Measurements from ENCODE around the gene FBXO41.

The FBXO41 gene

DNA sequence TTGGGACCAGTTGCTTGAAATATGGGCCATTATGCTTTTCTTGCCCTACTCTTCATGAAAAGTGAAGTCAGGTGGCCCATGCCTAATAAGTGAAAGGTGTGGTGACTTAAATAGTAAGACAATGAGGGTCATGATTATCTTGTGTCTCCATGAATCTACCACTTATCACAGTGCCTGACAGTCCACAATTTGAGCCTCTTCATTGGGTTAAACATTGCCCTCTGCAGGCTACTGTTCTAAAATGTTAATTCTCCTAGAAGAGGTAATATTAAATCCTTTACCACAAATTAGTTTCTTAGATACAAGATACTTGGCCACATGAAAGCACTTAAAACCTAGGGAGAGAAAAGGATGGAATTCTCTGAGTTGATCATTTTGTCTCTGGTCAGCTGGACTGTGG is 5.0 kb upstream of the FBXO41 start:
- H3K4me3 ChIP-seq (replicated peaks; ENCODE audit: low read depth, low read length): no peak overlapping the region
- DNase-seq (ENCODE audit: extremely low read depth, low read depth): no peak
- TF ChIP-seq, protein P1, sequence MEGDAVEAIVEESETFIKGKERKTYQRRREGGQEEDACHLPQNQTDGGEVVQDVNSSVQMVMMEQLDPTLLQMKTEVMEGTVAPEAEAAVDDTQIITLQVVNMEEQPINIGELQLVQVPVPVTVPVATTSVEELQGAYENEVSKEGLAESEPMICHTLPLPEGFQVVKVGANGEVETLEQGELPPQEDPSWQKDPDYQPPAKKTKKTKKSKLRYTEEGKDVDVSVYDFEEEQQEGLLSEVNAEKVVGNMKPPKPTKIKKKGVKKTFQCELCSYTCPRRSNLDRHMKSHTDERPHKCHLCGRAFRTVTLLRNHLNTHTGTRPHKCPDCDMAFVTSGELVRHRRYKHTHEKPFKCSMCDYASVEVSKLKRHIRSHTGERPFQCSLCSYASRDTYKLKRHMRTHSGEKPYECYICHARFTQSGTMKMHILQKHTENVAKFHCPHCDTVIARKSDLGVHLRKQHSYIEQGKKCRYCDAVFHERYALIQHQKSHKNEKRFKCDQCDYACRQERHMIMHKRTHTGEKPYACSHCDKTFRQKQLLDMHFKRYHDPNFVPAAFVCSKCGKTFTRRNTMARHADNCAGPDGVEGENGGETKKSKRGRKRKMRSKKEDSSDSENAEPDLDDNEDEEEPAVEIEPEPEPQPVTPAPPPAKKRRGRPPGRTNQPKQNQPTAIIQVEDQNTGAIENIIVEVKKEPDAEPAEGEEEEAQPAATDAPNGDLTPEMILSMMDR (IDR thresholded peaks at IDR 0.05; ENCODE audit: low read depth, low read length, missing control alignments): no peak

DNA sequence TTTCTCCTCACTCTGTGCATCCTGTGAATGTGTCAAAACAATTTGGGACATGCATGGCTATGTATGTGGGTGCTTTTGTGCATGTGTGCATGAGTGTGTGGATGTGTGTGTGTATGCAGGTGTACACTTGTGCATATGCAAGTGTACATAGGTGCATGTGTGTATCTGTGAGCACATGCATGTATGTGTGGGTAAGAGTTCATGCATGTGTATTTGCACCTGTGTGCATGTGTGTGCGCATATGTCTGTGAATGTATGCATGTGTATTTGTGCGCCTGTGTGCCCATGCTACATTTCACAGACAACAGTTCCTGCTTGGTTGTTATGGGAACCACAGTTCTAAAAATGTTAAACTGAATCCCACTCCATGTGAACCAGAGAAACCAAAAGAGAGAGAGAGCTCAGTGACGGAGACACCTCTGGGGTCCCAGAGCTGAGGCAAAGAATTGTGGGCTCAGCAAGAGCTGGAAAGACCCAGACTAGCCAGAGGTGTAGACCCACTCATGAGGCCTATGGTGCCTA is 1.9 kb upstream of the FBXO41 start:
- no peak overlapping the region for H3K4me3 ChIP-seq (replicated peaks; ENCODE audit: low read depth, low read length)
- TF ChIP-seq, protein P1 (IDR thresholded peaks at IDR 0.05; ENCODE audit: low read depth, low read length, missing control alignments): no peak
- no peak for DNase-seq (ENCODE audit: extremely low read depth, low read depth)

DNA sequence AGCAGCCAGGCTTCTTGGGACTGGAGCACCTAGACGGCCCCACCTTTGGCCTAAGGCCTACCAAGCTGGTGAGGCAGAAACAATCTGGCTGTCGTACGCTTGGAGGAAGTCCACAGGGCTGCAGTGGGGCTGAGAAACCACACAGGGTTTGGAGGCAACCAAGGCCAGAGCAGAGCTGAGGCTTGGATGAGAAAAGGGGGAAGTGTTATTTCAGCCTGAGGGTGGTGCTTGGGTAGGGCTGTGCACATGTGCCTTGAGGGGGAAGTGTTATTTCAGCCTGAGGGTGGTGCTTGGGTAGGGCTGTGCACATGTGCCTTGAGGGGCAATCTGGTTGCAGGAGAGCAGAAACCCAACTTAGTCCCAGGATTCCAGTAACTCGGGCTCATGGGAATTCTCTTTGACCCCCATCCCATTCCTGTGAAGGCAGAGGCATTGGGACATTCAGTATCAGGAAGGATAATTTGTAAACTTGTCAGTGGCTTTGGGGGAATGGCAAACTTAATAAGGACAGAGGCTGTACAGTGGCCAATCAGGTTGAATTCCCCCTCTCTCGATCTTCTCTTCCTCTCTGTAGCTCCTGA is 971 bp upstream of the FBXO41 start:
- H3K4me3 ChIP-seq (replicated peaks; ENCODE audit: low read depth, low read length): peak overlapping the region; percentile 62
- no peak for DNase-seq (ENCODE audit: extremely low read depth, low read depth)
- TF ChIP-seq, protein P1 (IDR thresholded peaks at IDR 0.05; ENCODE audit: low read depth, low read length, missing control alignments): no peak

DNA sequence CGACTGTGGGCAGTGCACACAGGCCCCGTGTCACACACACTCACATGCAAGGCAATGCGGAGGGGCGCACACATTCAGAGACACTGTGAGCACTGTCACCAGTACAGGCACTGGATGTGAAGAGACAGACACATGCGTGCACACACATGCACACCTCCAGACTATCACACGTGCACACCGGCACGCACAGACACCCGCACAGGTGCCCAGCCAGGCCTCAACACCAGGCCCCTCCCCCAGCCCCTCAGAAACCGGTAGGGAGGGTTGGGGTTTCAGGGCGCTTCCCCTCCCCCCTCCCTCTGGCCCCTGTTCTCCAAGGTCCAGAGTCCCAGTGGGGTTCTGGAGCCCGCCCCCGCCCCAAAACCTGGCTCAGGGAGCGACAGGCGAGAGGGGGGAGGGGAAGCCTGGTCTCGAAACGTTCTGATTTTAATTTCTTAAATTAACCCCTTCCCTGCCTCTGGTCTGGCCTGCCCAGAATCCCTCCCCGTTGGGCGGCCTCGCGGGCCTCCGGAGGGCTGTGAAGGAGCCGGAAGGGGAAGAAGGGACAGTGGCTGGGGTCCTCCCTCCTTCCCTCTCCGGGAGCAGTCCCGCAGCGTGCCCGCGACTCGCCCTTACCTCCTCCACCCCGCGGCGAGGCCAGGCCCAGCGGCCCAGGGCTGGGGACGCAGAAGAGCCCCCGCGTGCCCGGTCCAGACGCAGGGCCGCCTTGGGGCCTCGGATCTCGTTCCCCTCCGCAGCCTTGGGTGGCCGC is 558 bp downstream of the FBXO41 start:
- DNase-seq (ENCODE audit: extremely low read depth, low read depth): no peak
- H3K4me3 ChIP-seq (replicated peaks; ENCODE audit: low read depth, low read length): peak overlapping the region; percentile 62
- TF ChIP-seq, protein P1 (IDR thresholded peaks at IDR 0.05; ENCODE audit: low read depth, low read length, missing control alignments): no peak

DNA sequence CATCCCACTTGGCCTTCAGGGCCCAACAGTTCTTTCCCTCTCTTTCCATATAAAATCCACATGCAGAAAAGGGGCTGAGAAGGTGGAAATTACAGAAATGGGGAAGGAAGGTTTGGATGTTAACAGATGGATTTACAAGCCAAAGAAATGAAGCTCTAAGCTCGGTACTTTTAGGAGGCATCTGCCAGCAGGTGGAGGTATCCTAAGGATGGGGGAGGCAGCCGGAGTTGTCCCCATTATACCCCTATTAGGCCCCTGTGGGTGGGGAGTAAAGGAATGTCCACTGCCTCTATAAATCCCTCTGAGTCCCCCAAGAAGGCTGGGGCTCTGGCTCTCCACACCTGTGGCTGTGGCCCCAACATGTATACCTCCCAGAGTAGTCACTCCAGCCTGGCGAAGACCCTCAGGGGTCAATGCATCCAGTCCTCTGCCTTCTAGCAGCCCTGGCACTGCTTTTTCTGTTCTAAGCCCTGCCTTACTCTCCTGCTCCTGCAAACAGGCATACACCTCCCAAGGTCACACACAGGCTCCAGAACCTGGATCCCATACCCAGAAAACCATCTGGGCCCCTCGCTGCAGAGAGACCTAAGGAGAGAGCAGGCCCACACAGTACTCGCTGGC is 1.2 kb downstream of the FBXO41 start:
- TF ChIP-seq, protein P1 (IDR thresholded peaks at IDR 0.05; ENCODE audit: low read depth, low read length, missing control alignments): no peak
- H3K4me3 ChIP-seq (replicated peaks; ENCODE audit: low read depth, low read length): peak overlapping the region; percentile 62
- no peak for DNase-seq (ENCODE audit: extremely low read depth, low read depth)

DNA sequence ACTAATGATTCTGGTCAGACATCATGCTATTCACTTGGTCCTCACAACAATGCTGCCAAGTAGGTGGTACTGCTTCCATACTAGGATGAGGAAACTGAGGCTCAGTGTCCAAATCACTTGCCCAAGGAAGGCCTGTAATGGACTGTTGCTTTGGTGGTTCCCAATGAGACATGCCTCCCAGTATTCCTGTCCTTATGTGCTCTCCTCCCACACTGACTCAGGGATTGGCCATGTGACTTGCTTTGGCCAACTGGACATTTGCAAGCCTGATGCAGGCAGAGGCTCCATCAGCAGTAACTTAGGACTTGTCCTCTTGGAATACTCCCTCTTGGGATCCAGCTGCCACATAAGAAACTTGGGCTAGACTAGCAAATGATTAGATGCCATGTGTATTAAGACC is 3.0 kb downstream of the FBXO41 start:
- H3K4me3 ChIP-seq (replicated peaks; ENCODE audit: low read depth, low read length): no peak overlapping the region
- TF ChIP-seq, protein P1 (IDR thresholded peaks at IDR 0.05; ENCODE audit: low read depth, low read length, missing control alignments): no peak
- no peak for DNase-seq (ENCODE audit: extremely low read depth, low read depth)

Measured in HFF-Myc (cell line).